K562 (cell line): ENCODE data around the gene IQCC. TPM values are rescaled to one million over a fixed set of nuclear protein-coding genes. Genes with fewer than 3 reads are reported as not detected.

ENCODE experiments used
- BCOR ChIP-seq: fragments of 450-650 bp; IDR thresholded peaks from 2 replicates; pipeline ENCODE4 v1.6.1; 2016
- DPF2 ChIP-seq: fragments of 450-650 bp; IDR thresholded peaks from 2 replicates; pipeline ENCODE4 v1.6.1; 2016
- ETV6 ChIP-seq, 3 experiments: fragments of 150-350 bp in 1 of 3; sonication (generic) in 1 of 3; formaldehyde crosslinking in 1 of 3; IDR thresholded peaks; 2 replicates each; pipeline versions ENCODE4 v1.6.1 to v1.8.0; 2014 to 2022; ENCODE audit warnings: borderline replicate concordance in 2 of 3, low read depth in 2 of 3, antibody characterized with exemption in 1 of 3, low read length in 1 of 3, mild to moderate bottlenecking in 1 of 3, missing genetic modification reagents in 1 of 3
- FOXM1 ChIP-seq, 2 experiments: fragments of 450-650 bp in 1 of 2; sonication (generic) in 1 of 2; formaldehyde crosslinking in 1 of 2; IDR thresholded peaks; 2 replicates each; pipeline versions ENCODE4 v1.6.1 to v1.9.0; 2017 to 2022; ENCODE audit warnings: low read depth in 2 of 2, mild to moderate bottlenecking in 2 of 2, missing genetic modification reagents in 1 of 2, moderate library complexity in 1 of 2
- HBP1 ChIP-seq: fragments of 450-650 bp; formaldehyde crosslinking; IDR thresholded peaks from 2 replicates; pipeline ENCODE4 v1.4.0; 2022; ENCODE audit warnings: missing genetic modification characterization
- NFIC ChIP-seq: fragments of 450-650 bp; IDR thresholded peaks from 2 replicates; pipeline ENCODE4 v1.6.1; 2017; ENCODE audit warnings: mild to moderate bottlenecking, inconsistent platforms
- SMARCA5 ChIP-seq: fragments of 450-650 bp; IDR thresholded peaks from 2 replicates; pipeline ENCODE4 v1.6.1; 2016
- SMARCB1 ChIP-seq: IDR thresholded peaks from 2 replicates; pipeline ENCODE4 v1.6.1; 2011; ENCODE audit warnings: improper control_type of control experiment, low read depth; ENCODE audit not compliant: insufficient read length
- ZNF507 ChIP-seq: conservative IDR thresholded peaks from 2 replicates; pipeline ENCODE4 v1.6.1; 2017; ENCODE audit warnings: missing genetic modification characterization, missing compliant biosample characterization
- polyA plus RNA-seq, 8 experiments: library from polyadenylated mRNA; depleted of rRNA in 4 of 8; stranded (reverse) in 5 of 8; unstranded in 3 of 8; fragments of >200 nt; fragmentation: Nextera tagmentation in 2 of 8; fragmentation: Illumina TruSeq in 1 of 8; extraction: Ambion mirVana in 2 of 8; extraction: Trizol in 1 of 8; gene quantifications; 2 replicates each; pipeline versions ENCODE4 v1.2.1 to v1.2.3, GENCODE V29; 2011 to 2014; ENCODE audit warnings: inconsistent platforms in 1 of 8, missing spikeins in 1 of 8
- total RNA-seq, 7 experiments: library from RNA; depleted of rRNA in 6 of 7; stranded (reverse); fragments of >200 nt in 6 of 7; fragmentation: Illumina TruSeq in 2 of 7; extraction: Trizol in 2 of 7; gene quantifications; 2 replicates each; pipeline versions ENCODE4 v1.2.1 to v1.2.3, GENCODE V29; 2011 to 2021; ENCODE audit warnings: low replicate concordance in 1 of 7
- TF ChIP-seq, protein P1 (sequence below): fragments of 450-650 bp; IDR thresholded peaks from 2 replicates; pipeline ENCODE4 v1.6.1; 2016; ENCODE audit warnings: low read depth
- TF ChIP-seq, protein P2 (sequence below), 2 experiments: fragments of 150-350 bp in 1 of 2; IDR thresholded peaks; 2 replicates each; pipeline ENCODE4 v1.6.1; 2012 to 2016; ENCODE audit warnings: low read depth in 2 of 2, low read length in 2 of 2, mild to moderate bottlenecking in 1 of 2, moderate library complexity in 1 of 2
- TF ChIP-seq, protein P3 (sequence below): fragments of 450-650 bp; formaldehyde crosslinking; conservative IDR thresholded peaks from 2 replicates; pipeline ENCODE4 v1.4.0; 2022; ENCODE audit warnings: mild to moderate bottlenecking, missing genetic modification characterization

Gene IQCC
- total and polyA plus RNA-seq, 9 of the 15 experiments (the other 6 are each of a cell fraction or from before 2014, with no cell fraction given) = 8.1 to 16.5 (median 10.7) TPM

DNA sequence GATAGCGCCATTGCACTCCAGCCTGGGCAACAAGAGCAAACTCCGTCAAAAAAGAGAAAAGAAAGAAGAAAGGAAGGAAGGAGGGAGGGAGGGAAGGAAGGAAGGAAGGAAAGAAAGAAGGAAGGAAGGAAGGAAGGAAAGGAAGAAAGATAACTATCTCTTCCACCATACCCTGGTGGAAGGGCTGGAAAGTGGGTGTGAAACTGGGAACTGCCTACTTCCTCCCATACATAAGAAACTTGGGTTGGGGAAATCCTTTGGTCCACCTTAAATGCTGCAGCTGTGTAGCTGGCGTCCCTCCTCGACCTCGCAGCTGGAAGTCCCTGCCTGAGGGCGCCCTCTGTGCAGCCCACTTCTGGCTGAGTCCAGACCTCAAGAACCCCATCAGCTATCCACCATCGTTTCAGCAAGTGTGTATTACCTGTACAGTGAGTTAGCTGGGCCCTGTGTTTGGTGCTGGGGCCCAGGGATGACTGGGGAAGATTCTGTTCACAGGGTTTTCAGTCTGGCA is 36.9 kb downstream of the IQCC start (continued):
- TF ChIP-seq SMARCB1 (no peak), BCOR (peak; percentile 4; the same call in 1 of the 2 replicates), NFIC (0 out of 2 replicates have a peak, but pooled peaks have one; percentile 11), SMARCA5 (peak; percentile 73; the same call in 1 of the 2 replicates), DPF2 (peak; percentile 40; the same call in 1 of the 2 replicates), HBP1 (CRISPR knock-in tag) (0 out of 2 replicates have a peak, but pooled peaks have one; percentile 44), ETV6 (IDR thresholded peaks at IDR 0.05; ENCODE audit: borderline replicate concordance in 1 of 2, low read depth in 2 of 2, low read length in 1 of 2) (peak in 1 of 2 experiments; percentile 69; a peak in 2 of 4 replicates), ETV6 (CRISPR knock-in tag; IDR thresholded peaks at IDR 0.05; ENCODE audit: borderline replicate concordance) (no peak), FOXM1 (IDR thresholded peaks at IDR 0.05; ENCODE audit: low read depth) (no peak), FOXM1 (CRISPR knock-in tag; IDR thresholded peaks at IDR 0.05; ENCODE audit: low read depth) (no peak), ZNF507 (no peak)
- TF ChIP-seq, protein P1, sequence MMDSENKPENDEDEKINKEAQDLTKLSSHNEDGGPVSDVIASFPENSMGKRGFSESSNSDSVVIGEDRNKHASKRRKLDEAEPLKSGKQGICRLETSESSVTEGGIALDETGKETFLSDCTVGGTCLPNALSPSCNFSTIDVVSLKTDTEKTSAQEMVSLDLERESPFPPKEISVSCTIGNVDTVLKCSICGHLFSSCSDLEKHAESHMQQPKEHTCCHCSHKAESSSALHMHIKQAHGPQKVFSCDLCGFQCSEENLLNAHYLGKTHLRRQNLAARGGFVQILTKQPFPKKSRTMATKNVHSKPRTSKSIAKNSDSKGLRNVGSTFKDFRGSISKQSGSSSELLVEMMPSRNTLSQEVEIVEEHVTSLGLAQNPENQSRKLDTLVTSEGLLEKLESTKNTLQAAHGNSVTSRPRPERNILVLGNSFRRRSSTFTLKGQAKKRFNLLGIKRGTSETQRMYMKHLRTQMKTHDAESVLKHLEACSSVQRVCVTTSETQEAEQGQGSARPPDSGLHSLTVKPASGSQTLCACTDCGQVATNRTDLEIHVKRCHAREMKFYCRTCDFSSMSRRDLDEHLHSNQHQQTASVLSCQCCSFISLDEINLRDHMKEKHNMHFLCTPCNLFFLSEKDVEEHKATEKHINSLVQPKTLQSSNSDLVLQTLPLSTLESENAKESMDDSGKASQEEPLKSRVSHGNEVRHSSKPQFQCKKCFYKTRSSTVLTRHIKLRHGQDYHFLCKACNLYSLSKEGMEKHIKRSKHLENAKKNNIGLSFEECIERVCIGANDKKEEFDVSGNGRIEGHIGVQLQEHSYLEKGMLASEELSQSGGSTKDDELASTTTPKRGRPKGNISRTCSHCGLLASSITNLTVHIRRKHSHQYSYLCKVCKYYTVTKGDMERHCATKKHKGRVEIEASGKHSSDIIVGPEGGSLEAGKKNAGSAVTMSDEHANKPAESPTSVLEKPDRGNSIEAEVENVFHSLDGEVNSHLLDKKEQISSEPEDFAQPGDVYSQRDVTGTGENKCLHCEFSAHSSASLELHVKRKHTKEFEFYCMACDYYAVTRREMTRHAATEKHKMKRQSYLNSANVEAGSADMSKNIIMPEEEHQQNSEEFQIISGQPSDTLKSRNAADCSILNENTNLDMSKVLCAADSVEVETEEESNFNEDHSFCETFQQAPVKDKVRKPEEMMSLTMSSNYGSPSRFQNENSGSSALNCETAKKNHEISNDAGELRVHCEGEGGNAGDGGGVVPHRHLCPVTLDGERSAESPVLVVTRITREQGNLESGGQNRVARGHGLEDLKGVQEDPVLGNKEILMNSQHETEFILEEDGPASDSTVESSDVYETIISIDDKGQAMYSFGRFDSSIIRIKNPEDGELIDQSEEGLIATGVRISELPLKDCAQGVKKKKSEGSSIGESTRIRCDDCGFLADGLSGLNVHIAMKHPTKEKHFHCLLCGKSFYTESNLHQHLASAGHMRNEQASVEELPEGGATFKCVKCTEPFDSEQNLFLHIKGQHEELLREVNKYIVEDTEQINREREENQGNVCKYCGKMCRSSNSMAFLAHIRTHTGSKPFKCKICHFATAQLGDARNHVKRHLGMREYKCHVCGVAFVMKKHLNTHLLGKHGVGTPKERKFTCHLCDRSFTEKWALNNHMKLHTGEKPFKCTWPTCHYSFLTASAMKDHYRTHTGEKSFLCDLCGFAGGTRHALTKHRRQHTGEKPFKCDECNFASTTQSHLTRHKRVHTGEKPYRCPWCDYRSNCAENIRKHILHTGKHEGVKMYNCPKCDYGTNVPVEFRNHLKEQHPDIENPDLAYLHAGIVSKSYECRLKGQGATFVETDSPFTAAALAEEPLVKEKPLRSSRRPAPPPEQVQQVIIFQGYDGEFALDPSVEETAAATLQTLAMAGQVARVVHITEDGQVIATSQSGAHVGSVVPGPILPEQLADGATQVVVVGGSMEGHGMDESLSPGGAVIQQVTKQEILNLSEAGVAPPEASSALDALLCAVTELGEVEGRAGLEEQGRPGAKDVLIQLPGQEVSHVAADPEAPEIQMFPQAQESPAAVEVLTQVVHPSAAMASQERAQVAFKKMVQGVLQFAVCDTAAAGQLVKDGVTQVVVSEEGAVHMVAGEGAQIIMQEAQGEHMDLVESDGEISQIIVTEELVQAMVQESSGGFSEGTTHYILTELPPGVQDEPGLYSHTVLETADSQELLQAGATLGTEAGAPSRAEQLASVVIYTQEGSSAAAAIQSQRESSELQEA = no peak
- TF ChIP-seq, protein P2, sequence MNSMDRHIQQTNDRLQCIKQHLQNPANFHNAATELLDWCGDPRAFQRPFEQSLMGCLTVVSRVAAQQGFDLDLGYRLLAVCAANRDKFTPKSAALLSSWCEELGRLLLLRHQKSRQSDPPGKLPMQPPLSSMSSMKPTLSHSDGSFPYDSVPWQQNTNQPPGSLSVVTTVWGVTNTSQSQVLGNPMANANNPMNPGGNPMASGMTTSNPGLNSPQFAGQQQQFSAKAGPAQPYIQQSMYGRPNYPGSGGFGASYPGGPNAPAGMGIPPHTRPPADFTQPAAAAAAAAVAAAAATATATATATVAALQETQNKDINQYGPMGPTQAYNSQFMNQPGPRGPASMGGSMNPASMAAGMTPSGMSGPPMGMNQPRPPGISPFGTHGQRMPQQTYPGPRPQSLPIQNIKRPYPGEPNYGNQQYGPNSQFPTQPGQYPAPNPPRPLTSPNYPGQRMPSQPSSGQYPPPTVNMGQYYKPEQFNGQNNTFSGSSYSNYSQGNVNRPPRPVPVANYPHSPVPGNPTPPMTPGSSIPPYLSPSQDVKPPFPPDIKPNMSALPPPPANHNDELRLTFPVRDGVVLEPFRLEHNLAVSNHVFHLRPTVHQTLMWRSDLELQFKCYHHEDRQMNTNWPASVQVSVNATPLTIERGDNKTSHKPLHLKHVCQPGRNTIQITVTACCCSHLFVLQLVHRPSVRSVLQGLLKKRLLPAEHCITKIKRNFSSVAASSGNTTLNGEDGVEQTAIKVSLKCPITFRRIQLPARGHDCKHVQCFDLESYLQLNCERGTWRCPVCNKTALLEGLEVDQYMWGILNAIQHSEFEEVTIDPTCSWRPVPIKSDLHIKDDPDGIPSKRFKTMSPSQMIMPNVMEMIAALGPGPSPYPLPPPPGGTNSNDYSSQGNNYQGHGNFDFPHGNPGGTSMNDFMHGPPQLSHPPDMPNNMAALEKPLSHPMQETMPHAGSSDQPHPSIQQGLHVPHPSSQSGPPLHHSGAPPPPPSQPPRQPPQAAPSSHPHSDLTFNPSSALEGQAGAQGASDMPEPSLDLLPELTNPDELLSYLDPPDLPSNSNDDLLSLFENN (IDR thresholded peaks at IDR 0.05; ENCODE audit: low read depth in 2 of 2, low read length in 2 of 2) = no peak
- TF ChIP-seq, protein P3, sequence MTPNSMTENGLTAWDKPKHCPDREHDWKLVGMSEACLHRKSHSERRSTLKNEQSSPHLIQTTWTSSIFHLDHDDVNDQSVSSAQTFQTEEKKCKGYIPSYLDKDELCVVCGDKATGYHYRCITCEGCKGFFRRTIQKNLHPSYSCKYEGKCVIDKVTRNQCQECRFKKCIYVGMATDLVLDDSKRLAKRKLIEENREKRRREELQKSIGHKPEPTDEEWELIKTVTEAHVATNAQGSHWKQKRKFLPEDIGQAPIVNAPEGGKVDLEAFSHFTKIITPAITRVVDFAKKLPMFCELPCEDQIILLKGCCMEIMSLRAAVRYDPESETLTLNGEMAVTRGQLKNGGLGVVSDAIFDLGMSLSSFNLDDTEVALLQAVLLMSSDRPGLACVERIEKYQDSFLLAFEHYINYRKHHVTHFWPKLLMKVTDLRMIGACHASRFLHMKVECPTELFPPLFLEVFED (CRISPR knock-in tag) = 0 out of 2 replicates have a peak, but pooled peaks have one; percentile 73
